HepG2 (cell line): ENCODE measurements around the gene HES1.

Experiments
- LBX2 ChIP-seq: sonication (generic); formaldehyde crosslinking; IDR thresholded peaks from 2 replicates; pipeline ENCODE4 v1.5.0; 2020; ENCODE audit warnings: missing genetic modification reagents, mild to moderate bottlenecking, borderline replicate concordance
- NBN ChIP-seq: fragments of 450-650 bp; conservative IDR thresholded peaks from 2 replicates; pipeline ENCODE4 v1.6.1; 2017
- POLR2AphosphoS2 ChIP-seq: IDR thresholded peaks from 2 replicates; pipeline ENCODE4 v1.6.1; 2011; ENCODE audit warnings: low read depth, low read length, improper control_type of control experiment
- SMC3 ChIP-seq: IDR thresholded peaks from 2 replicates; pipeline ENCODE4 v1.6.1; 2011; ENCODE audit warnings: low read length, improper control_type of control experiment
- SRSF9 ChIP-seq: fragments of 200-400 bp; formaldehyde crosslinking; IDR thresholded peaks from 2 replicates; pipeline ENCODE4 v1.6.1; 2018; ENCODE audit warnings: borderline replicate concordance, mild to moderate bottlenecking, low read depth, low read length; ENCODE audit not compliant: insufficient read depth, poor library complexity, severe bottlenecking
- ZNF17 ChIP-seq: sonication (generic); formaldehyde crosslinking; IDR thresholded peaks from 2 replicates; pipeline ENCODE4 v1.5.0; 2020; ENCODE audit warnings: mild to moderate bottlenecking, missing genetic modification reagents
- TF ChIP-seq, protein P1 (sequence below): sonication (generic); formaldehyde crosslinking; IDR thresholded peaks from 2 replicates; pipeline ENCODE4 v1.4.0; 2020; ENCODE audit warnings: missing genetic modification reagents
- TF ChIP-seq, protein P2 (sequence below): sonication (generic); formaldehyde crosslinking; IDR thresholded peaks from 2 replicates; pipeline ENCODE4 v1.5.0; 2020; ENCODE audit warnings: mild to moderate bottlenecking, missing genetic modification reagents, moderate library complexity

DNA sequence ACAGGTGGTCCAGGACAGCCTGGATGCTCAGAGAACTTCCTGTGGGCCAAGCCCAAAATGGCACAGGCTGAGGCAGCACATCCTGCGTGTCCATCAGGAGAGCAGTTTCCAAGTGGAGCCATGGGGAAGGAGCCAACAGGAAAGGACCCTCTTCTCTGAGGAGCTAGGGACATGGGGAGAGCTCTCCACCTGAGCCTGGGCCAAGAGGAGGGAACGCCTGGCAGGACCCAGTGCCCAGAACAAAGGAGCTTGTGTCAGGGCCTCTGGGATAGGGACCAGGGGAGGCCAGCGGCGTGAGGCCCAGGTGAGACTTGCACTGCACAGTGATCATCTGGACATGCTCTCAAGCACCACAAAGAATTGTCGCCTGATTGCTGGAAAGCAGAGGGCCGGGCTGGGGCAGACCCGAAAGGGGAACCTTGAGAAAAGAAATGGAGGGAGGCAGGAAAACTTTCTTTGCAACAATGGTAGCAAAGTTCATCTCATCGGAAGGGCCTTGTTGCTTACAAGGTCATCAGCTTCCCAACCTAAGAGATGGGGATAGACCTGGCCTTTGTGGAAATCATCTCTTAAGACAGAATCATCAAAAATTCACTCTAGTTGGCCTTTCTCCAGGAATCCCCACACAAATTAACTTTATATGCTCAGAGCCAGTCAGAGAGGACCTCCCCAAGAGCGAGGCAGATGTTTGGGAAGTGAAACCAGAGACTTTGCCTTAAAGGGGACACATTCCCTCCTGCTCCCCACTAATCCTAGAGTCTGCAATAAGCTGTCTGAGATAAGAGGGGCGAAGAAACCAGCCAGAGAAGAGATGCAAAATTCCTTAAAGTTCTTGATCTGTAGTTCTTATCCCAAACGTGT is 47.7 kb upstream of the HES1 start:
- TF ChIP-seq POLR2AphosphoS2 (no peak), SRSF9 (no peak), ZNF17 (CRISPR knock-in tag) (no peak), SMC3 (no peak), NBN (no peak), LBX2 (no peak)
- TF ChIP-seq, protein P1, sequence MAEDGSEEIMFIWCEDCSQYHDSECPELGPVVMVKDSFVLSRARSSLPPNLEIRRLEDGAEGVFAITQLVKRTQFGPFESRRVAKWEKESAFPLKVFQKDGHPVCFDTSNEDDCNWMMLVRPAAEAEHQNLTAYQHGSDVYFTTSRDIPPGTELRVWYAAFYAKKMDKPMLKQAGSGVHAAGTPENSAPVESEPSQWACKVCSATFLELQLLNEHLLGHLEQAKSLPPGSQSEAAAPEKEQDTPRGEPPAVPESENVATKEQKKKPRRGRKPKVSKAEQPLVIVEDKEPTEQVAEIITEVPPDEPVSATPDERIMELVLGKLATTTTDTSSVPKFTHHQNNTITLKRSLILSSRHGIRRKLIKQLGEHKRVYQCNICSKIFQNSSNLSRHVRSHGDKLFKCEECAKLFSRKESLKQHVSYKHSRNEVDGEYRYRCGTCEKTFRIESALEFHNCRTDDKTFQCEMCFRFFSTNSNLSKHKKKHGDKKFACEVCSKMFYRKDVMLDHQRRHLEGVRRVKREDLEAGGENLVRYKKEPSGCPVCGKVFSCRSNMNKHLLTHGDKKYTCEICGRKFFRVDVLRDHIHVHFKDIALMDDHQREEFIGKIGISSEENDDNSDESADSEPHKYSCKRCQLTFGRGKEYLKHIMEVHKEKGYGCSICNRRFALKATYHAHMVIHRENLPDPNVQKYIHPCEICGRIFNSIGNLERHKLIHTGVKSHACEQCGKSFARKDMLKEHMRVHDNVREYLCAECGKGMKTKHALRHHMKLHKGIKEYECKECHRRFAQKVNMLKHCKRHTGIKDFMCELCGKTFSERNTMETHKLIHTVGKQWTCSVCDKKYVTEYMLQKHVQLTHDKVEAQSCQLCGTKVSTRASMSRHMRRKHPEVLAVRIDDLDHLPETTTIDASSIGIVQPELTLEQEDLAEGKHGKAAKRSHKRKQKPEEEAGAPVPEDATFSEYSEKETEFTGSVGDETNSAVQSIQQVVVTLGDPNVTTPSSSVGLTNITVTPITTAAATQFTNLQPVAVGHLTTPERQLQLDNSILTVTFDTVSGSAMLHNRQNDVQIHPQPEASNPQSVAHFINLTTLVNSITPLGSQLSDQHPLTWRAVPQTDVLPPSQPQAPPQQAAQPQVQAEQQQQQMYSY: no peak
- TF ChIP-seq, protein P2, sequence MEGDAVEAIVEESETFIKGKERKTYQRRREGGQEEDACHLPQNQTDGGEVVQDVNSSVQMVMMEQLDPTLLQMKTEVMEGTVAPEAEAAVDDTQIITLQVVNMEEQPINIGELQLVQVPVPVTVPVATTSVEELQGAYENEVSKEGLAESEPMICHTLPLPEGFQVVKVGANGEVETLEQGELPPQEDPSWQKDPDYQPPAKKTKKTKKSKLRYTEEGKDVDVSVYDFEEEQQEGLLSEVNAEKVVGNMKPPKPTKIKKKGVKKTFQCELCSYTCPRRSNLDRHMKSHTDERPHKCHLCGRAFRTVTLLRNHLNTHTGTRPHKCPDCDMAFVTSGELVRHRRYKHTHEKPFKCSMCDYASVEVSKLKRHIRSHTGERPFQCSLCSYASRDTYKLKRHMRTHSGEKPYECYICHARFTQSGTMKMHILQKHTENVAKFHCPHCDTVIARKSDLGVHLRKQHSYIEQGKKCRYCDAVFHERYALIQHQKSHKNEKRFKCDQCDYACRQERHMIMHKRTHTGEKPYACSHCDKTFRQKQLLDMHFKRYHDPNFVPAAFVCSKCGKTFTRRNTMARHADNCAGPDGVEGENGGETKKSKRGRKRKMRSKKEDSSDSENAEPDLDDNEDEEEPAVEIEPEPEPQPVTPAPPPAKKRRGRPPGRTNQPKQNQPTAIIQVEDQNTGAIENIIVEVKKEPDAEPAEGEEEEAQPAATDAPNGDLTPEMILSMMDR (CRISPR knock-in tag): no peak
